Neural cell (in vitro differentiated cells): Measurements from ENCODE around the gene DENND4B. TPM values are rescaled to one million over a fixed set of nuclear protein-coding genes. Genes with fewer than 3 reads are reported as not detected.

Experiments
- H2AFZ ChIP-seq: fragments of 200-600, 300-800 bp; sonication (generic), shearing (Covaris generic); 2 replicates; pipeline ENCODE4 v1.6.0; 2014; ENCODE audit warnings: low read depth, mild to moderate bottlenecking, antibody characterized with exemption, low read length, moderate library complexity
- H3F3A ChIP-seq: fragments of 200-600 bp; shearing (Covaris generic); 2 replicates; pipeline ENCODE4 v1.6.1; 2016; ENCODE audit warnings: mild to moderate bottlenecking, moderate library complexity, mixed read lengths, antibody characterized with exemption, low read length; ENCODE audit not compliant: insufficient read depth, poor library complexity, severe bottlenecking
- H3K27ac ChIP-seq: fragments of 200-600, 300-800 bp; sonication (generic), shearing (Covaris generic); 2 replicates; pipeline ENCODE4 v1.5.1; 2014; ENCODE audit warnings: mild to moderate bottlenecking, low read length, moderate library complexity
- H3K27me3 ChIP-seq: fragments of 300-800, 200-600 bp; sonication (generic), shearing (Covaris generic); 2 replicates; pipeline ENCODE4 v1.6.0; 2014; ENCODE audit warnings: mild to moderate bottlenecking, low read depth, low read length, moderate library complexity; ENCODE audit not compliant: insufficient read depth
- H3K36me3 ChIP-seq: fragments of 300-800, 200-600 bp; sonication (generic), shearing (Covaris generic); 2 replicates; pipeline ENCODE4 v1.5.1; 2014; ENCODE audit warnings: mild to moderate bottlenecking, antibody characterized with exemption, low read length, moderate library complexity; ENCODE audit not compliant: insufficient read depth
- H3K4me2 ChIP-seq: fragments of 300-800, 200-600 bp; sonication (generic), shearing (Covaris generic); 2 replicates; pipeline ENCODE4 v1.6.0; 2014; ENCODE audit warnings: mild to moderate bottlenecking, low read length
- H3K4me3 ChIP-seq: fragments of 300-800, 200-600 bp; sonication (generic), shearing (Covaris generic); 2 replicates; pipeline ENCODE4 v1.5.1; 2014; ENCODE audit warnings: mild to moderate bottlenecking, low read length, moderate library complexity
- H3K79me2 ChIP-seq: fragments of 200-600 bp; shearing (Covaris generic); replicated peaks from 2 replicates; pipeline ENCODE4 v1.6.0; 2014; ENCODE audit warnings: mild to moderate bottlenecking, low read length, moderate library complexity; ENCODE audit not compliant: insufficient read depth
- H3K9ac ChIP-seq: fragments of 300-800, 200-600 bp; sonication (generic), shearing (Covaris generic); 2 replicates; pipeline ENCODE4 v1.6.1; 2016; ENCODE audit warnings: mild to moderate bottlenecking, low read length, mixed read lengths
- H3K9me2 ChIP-seq: fragments of 200-600 bp; shearing (Covaris generic); 2 replicates; pipeline ENCODE4 v1.6.1; 2016; ENCODE audit warnings: mild to moderate bottlenecking, low read length, mixed read lengths; ENCODE audit not compliant: insufficient read depth
- H3K9me3 ChIP-seq: fragments of 200-600, 300-800 bp; sonication (generic), shearing (Covaris generic); 2 replicates; pipeline ENCODE4 v1.6.1; 2016; ENCODE audit warnings: mild to moderate bottlenecking, mixed run types, low read length, moderate library complexity, mixed read lengths
- H4K20me1 ChIP-seq: fragments of 200-600 bp; shearing (Covaris generic); 2 replicates; pipeline ENCODE4 v1.6.1; 2016; ENCODE audit warnings: mild to moderate bottlenecking, mixed run types; ENCODE audit not compliant: insufficient read depth
- CTCF ChIP-seq: fragments of 450-650 bp; IDR thresholded peaks from 2 replicates; pipeline ENCODE4 v1.5.1; 2014; ENCODE audit warnings: antibody characterized with exemption, mild to moderate bottlenecking, moderate library complexity; ENCODE audit not compliant: poor library complexity, severe bottlenecking
- EP300 ChIP-seq: fragments of 450-650 bp; conservative IDR thresholded peaks from 2 replicates; pipeline ENCODE4 v1.6.1; 2014; ENCODE audit warnings: antibody characterized with exemption, mild to moderate bottlenecking, moderate library complexity; ENCODE audit not compliant: poor library complexity, severe bottlenecking
- EZH2 ChIP-seq: fragments of 200-600, 300-800 bp; shearing (Covaris generic), sonication (generic); IDR thresholded peaks from 2 replicates; pipeline ENCODE4 v1.6.1; 2014; ENCODE audit warnings: antibody characterized with exemption, low read length, borderline replicate concordance, mild to moderate bottlenecking; ENCODE audit not compliant: insufficient read depth, poor library complexity, severe bottlenecking
- MXI1 ChIP-seq: fragments of 450-650 bp; conservative IDR thresholded peaks from 2 replicates; pipeline ENCODE4 v1.6.1; 2014; ENCODE audit warnings: antibody characterized with exemption, mild to moderate bottlenecking; ENCODE audit not compliant: poor library complexity, severe bottlenecking
- POLR2AphosphoS5 ChIP-seq: IDR thresholded peaks from 2 replicates; pipeline ENCODE4 v1.6.1; 2012
- RAD21 ChIP-seq: fragments of 450-650 bp; conservative IDR thresholded peaks from 2 replicates; pipeline ENCODE4 v1.6.1; 2014; ENCODE audit warnings: antibody characterized with exemption, mild to moderate bottlenecking, moderate library complexity
- REST ChIP-seq: IDR thresholded peaks from 2 replicates; pipeline ENCODE4 v1.6.1; 2012; ENCODE audit warnings: borderline replicate concordance
- SMC3 ChIP-seq: fragments of 450-650 bp; conservative IDR thresholded peaks from 2 replicates; pipeline ENCODE4 v1.6.1; 2014; ENCODE audit warnings: antibody characterized with exemption, mild to moderate bottlenecking, moderate library complexity; ENCODE audit not compliant: poor library complexity
- TAF1 ChIP-seq: IDR thresholded peaks from 2 replicates; pipeline ENCODE4 v1.6.1; 2012; ENCODE audit warnings: low read depth
- polyA plus RNA-seq: library from polyadenylated mRNA; depleted of rRNA; stranded (reverse); fragments of >200 nt; gene quantifications from 2 replicates; pipeline ENCODE4 v1.2.3, GENCODE V29; 2014

DENND4B gene
- polyA plus RNA-seq, 1 donor from 2014 or later, result 25.3 TPM

DNA sequence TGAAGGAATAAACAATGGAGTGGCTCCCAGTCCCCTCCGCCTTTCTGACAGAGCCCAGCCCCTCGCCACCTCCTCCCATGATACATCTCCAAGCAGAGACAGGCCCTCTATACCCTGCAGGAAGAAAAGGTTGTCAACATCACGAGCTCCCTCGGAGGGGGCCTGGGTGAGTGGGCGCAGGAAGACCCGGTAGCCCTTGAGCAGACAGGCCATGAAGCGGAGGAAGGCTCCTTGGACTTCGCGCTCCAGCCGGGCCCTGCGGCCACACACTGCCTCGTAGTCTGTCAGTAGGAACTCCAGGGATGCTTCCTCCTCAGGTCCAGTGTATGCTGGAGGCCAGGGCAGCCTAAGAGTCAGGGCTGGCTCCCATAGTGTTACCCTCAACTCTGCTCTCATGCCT is 7.0 kb downstream of the DENND4B start:
- no peaks in the 10 kb centered on the region for H3K9me2 ChIP-seq
- no peak for TF ChIP-seq SMC3
- no peak for TF ChIP-seq MXI1
- no peak for TF ChIP-seq CTCF
- TF ChIP-seq POLR2AphosphoS5, result no peak
- TF ChIP-seq EZH2, result no peak
- no peak for TF ChIP-seq EP300
- TF ChIP-seq RAD21, result no peak
- TF ChIP-seq TAF1, result no peak
- no peak for TF ChIP-seq REST
- H3K36me3 ChIP-seq, result no peaks in the 10 kb centered on the region
- H3K9ac ChIP-seq, result no peak overlapping the region
- no peaks in the 10 kb centered on the region for H3K79me2 ChIP-seq
- H3K27me3 ChIP-seq, result no peaks in the 10 kb centered on the region
- no peak overlapping the region for H3K27ac ChIP-seq
- H3K4me3 ChIP-seq, result no peak overlapping the region
- H3K9me3 ChIP-seq, result no peaks in the 10 kb centered on the region
- no peaks in the 10 kb centered on the region for H3F3A ChIP-seq
- no peak overlapping the region for H2AFZ ChIP-seq
- H3K4me2 ChIP-seq, result no peak overlapping the region
- H4K20me1 ChIP-seq, result no peaks in the 10 kb centered on the region

GRCh38 chr1:153938996-153939395 is 7.5 kb downstream of the DENND4B start:
- H3K9me3 ChIP-seq, result no peaks in the 10 kb centered on the region
- no peaks in the 10 kb centered on the region for H3K36me3 ChIP-seq
- H2AFZ ChIP-seq, result no peak overlapping the region
- TF ChIP-seq EP300 (no peak), POLR2AphosphoS5 (no peak), MXI1 (no peak), CTCF (no peak), RAD21 (no peak), SMC3 (no peak), REST (no peak), EZH2 (no peak), TAF1 (no peak)
- no peak overlapping the region for H3K4me2 ChIP-seq
- H4K20me1 ChIP-seq, result no peaks in the 10 kb centered on the region
- H3K4me3 ChIP-seq, result no peak overlapping the region
- H3K9ac ChIP-seq, result no peak overlapping the region
- no peaks in the 10 kb centered on the region for H3K9me2 ChIP-seq
- no peaks in the 10 kb centered on the region for H3K27me3 ChIP-seq
- H3F3A ChIP-seq, result no peaks in the 10 kb centered on the region
- H3K79me2 ChIP-seq, result no peaks in the 10 kb centered on the region
- H3K27ac ChIP-seq, result no peak overlapping the region
